GM21515 (cell line): Measurements from ENCODE around the gene VSIR.

Experiments
- ATAC-seq: cut with Tn5 transposase; IDR thresholded peaks from one replicate; pipeline ENCODE4 v1.9.1; 2021; ENCODE audit not compliant: unreplicated experiment

VSIR gene

DNA sequence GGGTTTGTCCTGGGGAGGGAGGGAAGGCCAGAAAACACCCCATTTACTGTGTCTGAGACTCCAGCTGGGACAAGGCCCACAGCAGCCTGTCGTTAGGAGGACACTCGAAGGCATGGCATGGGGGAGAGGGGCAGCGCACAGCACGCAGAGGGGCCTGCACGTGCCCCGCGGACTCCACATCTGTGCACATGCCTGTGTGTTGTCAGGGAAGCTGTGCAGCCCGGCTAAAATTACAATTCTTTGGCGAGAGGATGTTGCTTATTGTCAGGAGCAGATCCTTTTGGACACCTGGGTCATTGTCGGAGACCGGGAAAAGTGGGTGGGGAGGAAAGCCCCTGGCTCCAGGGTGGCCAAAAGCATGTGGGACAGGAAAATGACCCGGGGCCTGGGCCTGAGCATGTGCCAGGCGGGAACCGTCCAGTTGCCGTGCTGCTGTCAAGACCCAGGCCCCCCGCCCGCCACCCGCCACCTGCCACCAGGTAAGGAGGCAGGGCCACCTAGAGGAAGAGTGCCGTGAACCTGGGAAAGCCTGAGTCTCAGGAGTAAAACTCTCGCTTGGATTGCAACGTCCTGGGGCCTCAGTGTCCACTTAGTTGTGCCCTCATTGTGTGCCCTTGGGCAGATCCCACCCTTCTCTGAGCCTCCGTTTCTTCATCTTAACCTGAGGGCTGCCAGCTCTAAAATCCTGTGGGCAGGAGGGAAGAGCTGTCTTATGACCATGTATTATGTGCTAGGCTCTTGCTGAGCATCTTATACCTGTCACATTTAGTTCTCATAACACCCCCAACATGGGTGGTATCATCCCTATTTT is 7.2 kb downstream of the VSIR start:
- ATAC-seq, result no peak

DNA sequence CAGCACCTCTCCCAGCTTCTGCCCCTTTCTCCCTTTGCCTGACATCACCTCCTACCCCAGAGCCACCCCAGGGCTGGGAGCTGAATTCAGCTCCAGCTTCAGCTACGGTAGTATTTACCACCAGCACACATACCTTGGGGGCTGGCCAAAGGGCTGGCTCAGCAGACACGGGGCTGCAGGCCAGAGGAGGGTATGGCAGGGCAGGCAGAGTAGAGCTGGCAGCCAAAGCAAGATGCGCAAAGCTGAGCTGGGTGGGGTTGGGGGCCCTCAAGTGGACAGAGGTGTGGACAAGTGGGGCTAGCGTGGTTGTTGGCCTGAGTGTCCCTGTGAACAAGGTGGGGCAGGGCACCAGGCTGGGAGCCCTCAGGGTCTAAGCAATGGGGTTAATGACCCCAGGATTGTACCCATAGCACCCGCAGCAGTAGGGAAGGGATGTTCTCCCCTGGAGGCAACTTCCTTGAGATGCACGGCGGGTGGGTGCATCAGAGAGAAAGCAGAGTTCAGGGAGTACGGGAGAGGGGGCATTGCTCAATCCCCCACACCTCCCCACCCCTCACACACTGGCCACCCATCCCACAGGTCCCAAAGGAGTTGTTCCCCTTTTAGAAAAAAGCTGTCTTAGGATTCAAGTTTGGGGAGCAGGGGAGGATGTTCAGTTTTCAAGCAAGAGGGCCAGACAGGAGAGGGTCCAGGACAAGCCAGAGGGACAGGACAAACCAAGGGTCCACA is 8.0 kb downstream of the VSIR start:
- ATAC-seq, result no peak

DNA sequence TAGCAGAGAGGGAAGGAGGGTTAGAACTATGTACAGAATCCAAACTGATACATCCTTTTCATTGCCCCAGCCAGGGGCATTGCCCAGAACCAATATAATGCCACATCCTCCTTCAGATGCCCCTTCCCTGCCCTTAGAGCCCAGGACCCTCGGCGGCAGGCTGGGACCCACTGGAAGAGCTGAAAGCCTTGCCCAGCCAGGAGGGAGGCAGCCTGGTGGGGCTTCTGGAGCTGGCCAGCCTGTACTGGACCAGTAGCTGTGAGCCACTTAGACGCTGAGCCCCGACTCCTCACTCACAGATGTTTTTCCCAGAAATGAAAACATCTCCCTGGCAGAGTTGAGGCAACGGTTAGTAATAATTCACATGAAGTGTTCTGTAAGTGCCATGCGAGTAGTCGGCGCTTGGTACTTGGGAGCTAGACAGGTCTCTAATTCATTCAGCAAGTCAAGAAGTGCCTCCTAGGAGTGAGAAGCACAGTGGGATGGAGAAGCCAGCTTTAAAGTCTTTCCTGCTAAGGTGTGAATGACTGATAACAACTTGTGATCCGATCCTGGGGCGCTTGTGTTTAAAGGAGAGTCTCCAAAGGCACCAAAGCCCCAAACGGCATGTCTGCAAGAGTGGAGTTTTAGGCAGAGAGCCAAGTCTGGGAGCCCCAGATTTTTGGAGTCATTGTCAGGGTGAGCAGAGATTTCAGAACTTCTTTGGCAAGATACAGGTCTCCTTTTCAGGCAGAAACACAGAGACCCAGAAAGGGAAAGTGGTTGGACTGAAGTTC is 9.8 kb downstream of the VSIR start:
- ATAC-seq, result no peak

DNA sequence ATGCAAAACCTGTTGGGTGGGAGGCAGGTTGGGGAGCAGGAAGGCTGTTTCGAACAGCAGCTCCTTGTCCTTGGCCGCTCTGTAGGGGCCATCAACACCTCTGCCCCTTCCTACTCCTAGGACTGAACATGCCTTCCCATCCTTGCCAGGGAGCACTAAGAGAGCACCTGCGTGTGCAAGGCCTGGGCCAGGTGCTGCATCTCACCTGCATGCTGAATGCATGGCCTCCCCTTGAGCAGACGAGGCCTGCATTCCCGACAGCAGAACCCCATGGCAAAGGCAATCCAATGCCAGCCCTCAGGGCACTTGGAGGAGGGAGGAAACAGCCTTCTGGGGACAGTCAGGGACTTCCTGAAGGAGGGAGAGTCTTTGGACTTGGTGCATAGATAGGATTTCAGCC is 11.0 kb downstream of the VSIR start:
- no peak for ATAC-seq

DNA sequence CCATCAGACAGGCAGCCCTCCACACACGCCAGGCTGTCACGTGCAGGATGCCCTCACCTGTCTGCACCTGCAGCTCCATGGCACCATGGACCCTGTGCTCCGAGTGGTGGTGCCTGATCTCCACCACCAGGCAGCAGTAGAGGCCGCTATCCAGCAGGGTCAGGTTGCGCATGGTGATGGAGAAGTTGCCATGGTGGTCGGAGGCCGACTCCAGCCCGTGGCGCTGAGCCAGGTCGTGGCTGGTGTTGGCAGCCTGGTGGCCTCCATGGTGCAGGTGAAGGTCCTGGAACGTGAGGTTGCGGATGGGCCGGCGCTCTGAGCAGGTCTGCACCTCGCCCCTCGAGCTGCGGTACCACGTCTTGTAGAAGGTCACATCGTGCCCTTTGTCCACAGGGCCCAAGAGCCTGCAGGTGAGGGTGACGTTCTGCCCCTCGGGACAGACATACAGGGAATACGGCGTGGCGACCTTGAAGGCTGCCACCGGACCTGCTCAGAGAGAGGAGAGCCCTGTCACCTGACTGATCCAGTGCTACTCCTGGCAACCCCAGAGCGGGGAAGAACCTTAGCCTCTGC is 11.7 kb downstream of the VSIR start:
- ATAC-seq, result no peak

DNA sequence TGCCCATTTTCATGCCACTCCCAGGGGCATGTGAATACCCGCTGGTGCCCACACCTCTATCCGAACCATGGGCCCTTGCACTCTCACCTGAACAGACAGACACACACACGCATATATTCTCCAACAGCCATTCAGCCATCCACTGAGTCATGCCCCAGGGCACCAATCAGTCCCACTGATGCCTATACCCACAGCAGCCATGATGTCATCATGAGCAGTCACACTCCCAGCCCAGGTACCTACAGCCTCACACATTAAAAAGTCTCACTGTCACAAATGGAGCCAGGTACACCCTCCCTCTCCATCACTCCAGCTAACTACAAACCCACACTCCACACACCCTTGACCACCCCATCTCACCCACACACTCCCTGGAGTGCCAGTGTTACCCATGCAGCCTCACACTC is 12.2 kb downstream of the VSIR start:
- no peak for ATAC-seq

DNA sequence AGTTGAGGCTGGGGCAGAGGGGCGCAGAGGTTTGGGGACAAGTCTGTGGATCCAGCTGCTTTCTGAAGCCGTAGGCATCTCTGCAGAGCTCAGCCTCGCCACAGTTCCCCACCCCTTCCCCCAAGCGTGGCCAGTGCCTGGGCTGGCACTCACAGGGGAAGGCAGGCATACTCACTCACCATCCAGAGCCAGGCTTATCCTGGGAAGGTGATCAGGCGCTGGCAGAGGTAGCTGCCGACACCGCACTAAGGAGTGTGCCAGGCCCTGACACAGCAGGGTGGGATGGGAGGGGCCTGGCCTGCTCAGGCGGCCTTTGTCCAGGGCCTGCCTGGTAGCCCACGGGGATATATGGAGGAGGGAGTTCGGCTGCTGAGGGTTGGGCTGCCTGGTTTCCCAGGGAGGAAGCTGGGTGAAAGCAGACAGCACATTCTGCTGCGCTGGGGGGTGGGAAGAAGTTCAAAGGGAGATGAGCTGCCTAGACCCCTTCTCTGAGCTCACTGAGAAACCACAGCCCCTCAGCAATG is 15.9 kb downstream of the VSIR start:
- no peak for ATAC-seq

DNA sequence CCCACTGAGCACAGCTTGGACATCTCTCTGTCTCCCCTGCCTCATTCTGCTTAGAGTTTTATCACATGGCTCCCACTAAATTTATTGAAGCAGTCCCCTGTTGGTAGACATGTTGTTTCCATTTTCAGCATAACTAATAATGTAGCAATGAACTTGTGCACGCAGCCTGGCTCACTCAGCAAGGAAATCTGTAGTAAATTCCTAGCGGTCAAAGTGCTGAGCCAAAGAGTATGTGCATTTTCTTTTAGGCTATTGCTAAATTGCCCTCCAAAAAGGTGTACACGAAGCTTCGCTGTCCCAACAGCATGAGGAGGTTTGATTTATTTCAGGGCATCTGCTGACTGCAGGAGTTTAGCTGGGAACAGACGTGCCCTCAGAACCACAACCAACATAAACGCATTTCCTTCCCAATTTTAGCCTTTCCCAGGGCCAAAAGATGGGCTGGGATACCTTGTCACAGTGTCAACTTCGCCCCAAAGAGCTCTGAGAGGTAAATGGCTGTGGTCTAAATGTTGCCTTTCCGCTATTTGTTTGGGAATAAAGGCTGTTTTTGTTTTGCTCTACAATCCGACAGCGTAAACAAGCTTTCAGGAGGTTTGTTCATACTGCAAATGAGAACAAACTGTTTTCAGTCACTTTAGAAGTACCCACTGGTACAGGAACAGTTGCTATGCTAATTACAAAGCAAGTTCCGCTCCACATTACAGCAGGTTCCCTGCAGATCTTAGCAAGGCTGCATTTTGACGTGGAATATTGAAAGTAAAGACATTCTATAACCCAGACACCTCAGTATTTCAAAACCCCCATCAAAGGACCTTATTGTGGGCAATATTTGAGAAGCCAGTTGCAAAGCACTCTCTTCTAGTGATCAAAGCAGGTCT is 16.8 kb downstream of the VSIR start:
- no peak for ATAC-seq

DNA sequence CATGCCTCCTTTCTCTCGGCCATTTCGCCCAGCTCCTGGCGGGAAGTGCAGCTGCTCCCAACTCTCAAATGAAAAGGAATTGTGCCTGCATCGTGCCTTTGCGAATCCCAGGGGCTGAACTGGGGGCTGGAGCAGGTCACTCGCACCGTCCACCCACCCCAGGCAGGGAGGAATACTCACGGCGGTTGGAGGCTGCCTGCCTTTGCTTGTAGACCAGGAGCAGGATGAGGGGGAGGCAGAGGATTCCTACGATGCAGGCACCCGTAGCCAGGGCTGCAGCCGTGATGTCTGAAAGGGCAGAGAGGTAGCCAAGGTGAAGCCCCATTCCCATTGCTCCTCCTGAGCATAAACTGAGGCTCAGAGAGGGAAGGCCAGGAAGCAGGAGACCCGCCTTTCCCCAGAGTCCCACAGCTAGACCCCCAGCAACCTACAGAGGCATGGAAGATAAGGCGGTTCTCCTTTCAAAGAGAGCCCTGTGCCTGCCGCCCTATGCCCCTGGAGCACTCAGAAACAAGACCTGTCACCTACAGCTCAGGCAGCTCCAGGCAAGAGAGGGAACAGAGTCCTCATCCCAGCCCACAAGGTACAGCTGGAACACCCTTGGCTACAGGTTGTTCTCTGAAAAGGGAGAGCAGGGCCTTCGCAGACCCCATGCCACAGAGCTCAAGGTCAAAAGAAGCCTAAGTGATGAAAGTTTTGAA is 18.0 kb downstream of the VSIR start:
- ATAC-seq, result no peak

DNA sequence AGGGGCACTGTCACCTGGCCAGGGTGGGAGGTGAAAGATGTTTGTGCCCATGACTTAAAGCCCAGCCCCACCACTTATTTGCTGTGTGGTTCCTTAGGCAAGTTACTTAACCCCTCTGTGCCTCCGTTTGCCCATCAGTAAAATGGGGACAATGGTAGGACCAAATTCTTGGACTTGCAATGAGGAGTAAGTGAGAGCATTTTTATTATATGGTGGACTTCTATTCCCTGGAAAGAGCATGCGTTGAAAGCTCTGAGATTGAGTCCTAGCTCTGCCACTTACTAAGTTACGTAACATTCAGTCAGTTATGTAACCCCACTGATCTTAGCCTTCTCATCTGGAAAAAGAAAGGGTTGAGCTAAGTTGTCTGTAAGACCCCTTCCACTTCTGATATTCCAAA is 18.8 kb downstream of the VSIR start:
- ATAC-seq, result no peak

DNA sequence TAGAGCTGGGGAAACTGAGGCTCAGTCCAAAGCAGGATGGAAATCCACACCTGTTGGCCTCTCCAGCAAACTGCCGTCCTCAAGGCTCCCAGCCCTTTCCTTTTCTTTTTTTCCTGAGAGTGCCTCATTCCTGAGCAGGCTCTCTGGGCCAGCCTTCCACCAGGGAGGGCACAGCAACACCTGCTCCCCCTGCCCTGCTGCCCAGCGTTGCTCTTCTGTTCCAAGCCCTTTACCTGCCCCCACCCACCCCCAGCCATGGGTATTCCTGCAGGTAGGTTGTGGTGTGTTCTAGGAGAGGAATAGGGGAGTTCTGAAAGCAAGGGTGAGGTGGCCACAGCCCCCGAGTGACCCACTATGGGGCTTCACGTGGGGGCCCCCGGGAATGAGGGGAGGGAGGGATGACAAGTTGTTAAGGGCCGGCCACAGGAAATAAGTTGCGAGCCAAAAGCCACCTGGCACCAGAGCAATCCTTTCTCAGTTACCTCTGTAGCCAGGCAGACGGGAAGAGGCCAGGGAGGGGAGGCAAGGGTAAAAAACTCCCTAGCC is 19.3 kb downstream of the VSIR start:
- ATAC-seq, result no peak

DNA sequence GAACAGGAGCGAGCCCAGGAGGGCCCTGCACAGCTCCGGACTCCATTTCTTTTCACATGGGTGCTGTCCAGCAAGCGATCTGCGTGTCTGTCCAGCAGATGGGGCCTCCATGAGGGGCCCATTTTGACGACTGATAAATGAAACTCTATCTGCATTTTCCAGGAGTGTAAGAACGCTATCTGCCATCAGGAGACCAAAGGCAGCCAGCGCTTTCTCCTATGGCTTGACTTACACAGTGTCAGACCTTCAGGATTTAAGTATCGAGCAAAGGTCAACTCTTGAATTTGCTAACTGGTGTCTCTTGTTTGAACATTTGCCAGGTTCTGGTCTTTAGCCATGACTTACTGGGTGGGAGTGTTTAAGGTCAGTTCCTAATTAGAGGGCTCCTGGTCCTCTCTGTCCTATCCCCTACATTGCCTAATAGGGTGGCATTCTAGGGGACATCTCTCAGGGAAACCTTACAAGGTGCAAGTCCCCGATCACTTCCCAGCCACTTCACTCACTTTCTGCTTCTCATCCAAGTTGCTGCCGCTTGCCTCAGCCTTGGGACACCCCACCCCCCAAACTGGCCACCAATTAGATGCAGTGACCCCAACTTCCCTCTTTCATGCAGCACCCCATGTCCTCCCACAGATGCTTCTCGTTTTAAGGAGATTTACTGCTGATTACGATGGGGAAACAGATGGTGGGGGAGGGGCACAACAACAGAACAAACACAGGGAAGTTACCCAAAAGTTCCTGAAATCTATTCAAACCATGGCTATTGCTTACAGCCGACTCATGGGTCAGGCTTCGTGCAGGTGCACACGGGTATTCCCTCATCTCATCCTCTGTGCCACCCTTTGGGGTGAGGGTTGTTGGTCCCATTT is 20.0 kb downstream of the VSIR start:
- ATAC-seq, result no peak

DNA sequence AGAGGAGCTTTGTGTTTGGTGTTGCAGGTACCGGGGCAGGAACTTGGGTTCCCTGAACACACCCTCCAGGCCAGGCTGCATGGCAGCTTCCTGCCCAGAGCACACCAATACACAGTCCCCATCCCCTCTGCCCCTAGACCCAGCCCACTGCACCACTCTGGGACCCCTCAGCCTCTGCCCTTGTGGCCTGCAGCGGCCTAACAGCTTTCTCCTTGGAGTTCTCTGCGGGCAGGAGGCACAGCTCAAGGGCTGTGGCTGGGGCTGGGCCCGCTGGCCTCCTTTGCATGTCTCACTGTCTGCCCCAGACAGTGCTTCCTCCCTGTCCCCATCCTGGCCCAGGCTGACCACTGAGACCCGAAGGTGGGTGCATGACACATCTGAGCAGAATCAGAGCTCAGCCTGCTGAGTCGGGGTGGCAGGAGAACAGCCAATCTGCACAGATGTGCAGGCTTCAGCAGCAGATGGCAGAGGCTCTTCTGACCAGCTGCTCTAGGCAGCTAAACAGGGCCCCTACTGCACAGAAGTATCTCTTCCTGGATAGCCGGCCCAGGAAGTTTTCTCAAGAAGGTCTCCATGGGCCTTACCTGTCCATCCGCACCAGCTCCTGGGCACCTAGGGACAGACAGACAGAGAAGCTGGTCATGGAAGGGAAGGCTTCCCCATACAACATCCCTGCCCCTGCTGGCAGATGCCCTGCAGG is 20.8 kb downstream of the VSIR start:
- ATAC-seq, result no peak

DNA sequence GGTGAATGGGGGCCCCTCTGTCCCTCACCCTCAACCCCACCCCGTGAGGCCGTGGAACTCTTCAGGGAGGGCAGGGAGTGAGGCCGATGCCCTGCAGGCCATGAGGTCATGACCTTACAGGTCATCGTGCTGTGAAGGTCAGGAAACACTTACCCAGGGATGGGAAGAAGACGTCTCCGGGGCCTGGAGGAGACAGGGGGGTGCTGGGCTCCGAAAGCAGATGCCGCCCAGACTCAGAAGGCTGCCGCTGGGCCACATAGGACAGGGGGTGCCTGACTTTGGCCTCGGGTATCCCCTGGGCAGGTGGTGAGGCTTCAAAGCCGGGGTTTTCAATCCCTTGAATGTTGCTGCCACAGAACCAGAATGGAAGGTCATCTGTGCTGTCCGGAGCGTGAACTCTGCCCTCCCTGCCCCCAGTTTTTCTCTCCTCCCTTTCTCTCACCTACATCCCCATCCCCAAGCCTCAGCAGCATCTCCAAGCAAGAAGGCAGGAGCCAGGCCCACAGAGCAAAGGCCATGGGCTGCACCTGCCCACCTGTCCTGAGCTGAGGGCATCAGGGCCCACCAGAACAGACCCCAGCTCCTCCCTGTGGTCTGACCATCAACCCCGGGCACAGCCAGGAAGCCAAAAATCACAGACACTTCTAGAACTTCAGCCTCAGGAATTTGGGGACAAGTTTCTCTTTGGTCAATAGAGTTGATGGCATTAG is 21.6 kb downstream of the VSIR start:
- ATAC-seq, result no peak

DNA sequence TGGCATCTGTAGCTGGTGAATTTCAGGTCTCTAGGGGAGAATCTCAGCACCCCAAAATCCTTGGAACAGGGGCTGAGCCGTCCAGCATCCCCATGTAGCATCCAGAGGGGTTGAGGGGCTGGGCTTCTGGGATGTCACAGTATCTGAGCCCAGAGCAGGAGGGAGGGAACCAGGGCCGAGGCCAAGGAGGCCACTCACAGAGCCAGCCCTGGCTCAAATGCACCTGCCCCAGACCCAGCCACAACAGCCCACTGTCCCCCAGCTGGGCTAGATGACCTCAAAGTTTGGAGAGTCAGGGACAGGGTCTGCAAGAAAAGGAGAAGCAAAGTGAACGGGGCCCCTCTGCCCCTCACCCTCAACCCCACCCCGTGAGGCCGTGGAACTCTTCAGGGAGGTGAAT is 22.3 kb downstream of the VSIR start:
- ATAC-seq, result no peak

DNA sequence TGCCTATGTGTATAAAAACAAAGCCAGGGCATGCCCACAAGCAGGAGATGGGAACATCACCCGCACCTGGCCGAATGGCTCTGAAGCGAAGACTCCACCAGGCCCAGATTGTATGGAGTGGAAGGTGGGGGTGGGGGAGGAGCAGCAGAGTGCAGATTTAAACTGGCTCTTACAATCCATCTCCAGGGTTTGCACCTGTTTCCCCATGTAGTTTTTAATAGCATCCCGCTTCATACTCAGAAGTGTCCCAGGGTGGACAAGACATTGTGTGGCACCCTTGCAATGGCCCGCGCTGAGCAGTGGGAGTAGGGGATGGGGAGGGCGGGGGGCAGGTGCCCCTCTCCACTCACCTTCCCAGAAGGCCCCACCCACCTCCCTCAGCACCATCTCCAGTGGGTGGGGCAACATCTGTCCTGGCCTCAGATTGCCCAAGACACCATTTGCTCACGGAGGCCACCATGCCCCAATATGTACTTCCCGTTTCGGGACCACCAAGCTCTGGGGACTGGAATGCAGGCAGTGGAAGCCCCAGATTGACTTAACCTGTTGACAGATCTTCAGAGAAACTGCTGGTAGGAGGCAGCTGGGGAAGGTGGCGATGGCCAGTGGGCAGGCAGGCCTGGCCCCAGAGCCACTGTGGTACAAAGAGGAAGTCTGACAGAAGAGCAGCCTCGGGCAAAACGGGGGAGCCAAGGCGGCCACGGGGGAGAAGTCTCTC is 23.0 kb downstream of the VSIR start:
- no peak for ATAC-seq

DNA sequence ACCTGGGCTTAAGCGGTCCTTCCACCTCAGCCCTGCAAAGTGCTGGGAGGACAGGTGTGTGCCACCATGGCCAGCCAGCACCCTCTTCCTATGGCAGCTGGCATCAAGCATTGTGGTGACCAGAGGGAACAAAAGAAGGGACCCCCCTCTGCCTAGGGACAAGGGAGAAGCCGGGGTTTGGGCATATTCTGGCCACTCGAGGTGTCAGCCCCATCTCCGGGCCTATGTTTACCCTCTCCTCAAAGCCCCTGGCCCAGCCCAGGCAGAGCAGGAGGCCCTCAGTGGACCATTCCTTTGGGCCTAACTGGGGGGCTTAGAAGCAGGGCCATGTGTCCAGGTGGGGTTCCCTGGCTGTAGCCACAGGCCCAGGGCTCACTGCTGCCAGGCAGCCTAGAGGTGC is 23.9 kb downstream of the VSIR start:
- no peak for ATAC-seq
